Kidney epithelial cell (primary cell): ENCODE results near the gene CTAGE1. TPM values are rescaled to one million over a fixed set of nuclear protein-coding genes. Genes with fewer than 3 reads are reported as not detected.

Source experiments
- DNase-seq: peaks from one replicate; pipeline ENCODE4 v3.0.0-alpha.2; 2010; ENCODE audit warnings: low read depth
- H3K27me3 ChIP-seq: 2 replicates; pipeline ENCODE4 v1.6.0; 2011; ENCODE audit warnings: low read length; ENCODE audit not compliant: control insufficient read depth, insufficient read depth
- H3K36me3 ChIP-seq: 2 replicates; pipeline ENCODE4 v1.5.1; 2011; ENCODE audit warnings: low read length; ENCODE audit not compliant: control insufficient read depth, insufficient read depth
- H3K4me3 ChIP-seq: 2 replicates; pipeline ENCODE4 v1.5.1; 2011; ENCODE audit warnings: low read depth, mild to moderate bottlenecking, control low read depth, low read length
- total RNA-seq: library from RNA; depleted of rRNA; stranded (reverse); fragments of >200 nt; gene quantifications from 2 replicates; pipeline ENCODE4 v1.2.3, GENCODE V29; 2015
- TF ChIP-seq, protein P1 (sequence below): IDR thresholded peaks from 2 replicates; pipeline ENCODE4 v1.5.1; 2011; ENCODE audit warnings: mild to moderate bottlenecking, moderate library complexity, low read length, control low read depth, inconsistent platforms; ENCODE audit not compliant: insufficient read depth, poor library complexity, severe bottlenecking

The CTAGE1 gene, protein sequence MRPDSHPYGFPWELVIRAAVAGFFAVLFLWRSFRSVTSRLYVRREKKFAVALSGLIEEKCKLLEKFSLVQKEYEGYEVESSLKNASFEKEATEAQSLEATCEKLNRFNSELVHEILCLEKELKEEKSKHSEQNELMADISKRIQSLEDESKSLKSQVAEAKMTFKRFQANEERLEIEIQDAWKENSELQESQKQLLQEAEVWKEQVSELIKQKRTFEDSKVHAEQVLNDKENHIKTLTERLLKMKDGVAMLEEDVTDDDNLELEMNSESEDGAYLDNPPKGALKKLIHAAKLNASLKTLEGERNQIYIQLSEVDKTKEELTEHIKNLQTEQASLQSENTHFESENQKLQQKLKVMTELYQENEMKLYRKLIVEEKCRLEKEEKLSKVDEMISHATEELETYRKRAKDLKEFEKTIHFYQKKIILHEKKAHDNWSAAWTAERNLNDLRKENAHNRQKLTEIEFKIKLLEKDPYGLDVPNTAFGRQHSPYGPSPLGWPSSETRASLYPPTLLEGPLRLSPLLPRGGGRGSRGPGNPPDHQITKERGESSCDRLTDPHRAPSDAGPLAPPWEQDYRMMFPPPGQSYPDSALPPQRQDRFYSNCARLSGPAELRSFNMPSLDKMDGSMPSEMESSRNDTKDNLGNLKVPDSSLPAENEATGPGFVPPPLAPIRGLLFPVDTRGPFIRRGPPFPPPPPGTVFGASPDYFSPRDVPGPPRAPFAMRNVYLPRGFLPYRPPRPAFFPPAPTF
- total RNA-seq, result not detected in 2 replicates

DNA sequence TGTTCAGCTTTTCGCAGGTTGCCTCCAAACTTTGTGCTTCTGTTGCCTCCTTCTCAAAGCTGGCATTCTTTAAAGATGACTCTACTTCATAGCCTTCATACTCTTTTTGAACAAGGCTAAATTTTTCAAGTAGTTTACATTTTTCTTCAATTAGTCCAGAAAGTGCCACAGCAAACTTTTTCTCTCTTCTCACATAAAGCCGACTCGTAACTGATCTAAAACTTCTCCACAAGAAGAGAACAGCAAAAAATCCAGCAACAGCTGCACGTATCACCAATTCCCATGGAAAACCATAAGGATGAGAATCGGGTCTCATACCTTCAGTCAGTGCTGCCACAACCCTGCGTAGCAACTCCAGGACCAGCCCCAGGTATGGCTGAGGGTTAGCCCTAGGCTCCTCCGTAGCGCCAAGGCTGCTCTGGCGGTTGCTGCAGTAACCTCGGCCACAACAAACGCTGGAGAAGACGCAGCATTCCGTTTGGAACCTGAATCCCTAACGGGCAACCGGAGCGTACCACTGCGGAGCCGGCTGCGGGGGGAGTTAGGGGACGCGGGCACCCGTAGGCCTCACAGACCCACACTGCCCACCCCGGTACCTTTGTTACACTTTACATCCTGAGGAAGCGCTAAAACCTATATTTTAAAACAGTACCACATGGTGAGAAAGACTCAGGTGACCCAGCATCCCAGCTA is at the start of gene CTAGE1:
Gene CTAGE1, minus strand, starts transcription at position 420 of the 693 bp plus-strand sequence. Its CDS starts 104 bp downstream, at position 316.
- TF ChIP-seq, protein P1, sequence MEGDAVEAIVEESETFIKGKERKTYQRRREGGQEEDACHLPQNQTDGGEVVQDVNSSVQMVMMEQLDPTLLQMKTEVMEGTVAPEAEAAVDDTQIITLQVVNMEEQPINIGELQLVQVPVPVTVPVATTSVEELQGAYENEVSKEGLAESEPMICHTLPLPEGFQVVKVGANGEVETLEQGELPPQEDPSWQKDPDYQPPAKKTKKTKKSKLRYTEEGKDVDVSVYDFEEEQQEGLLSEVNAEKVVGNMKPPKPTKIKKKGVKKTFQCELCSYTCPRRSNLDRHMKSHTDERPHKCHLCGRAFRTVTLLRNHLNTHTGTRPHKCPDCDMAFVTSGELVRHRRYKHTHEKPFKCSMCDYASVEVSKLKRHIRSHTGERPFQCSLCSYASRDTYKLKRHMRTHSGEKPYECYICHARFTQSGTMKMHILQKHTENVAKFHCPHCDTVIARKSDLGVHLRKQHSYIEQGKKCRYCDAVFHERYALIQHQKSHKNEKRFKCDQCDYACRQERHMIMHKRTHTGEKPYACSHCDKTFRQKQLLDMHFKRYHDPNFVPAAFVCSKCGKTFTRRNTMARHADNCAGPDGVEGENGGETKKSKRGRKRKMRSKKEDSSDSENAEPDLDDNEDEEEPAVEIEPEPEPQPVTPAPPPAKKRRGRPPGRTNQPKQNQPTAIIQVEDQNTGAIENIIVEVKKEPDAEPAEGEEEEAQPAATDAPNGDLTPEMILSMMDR, result no peak
- Histone ChIP-seq H3K4me3 (no peak within 1 kb of the TSS), H3K27me3 (no peaks in the 10 kb centered on the region), H3K36me3 (no peaks in the 10 kb centered on the region)
- DNase-seq, result no peak

DNA sequence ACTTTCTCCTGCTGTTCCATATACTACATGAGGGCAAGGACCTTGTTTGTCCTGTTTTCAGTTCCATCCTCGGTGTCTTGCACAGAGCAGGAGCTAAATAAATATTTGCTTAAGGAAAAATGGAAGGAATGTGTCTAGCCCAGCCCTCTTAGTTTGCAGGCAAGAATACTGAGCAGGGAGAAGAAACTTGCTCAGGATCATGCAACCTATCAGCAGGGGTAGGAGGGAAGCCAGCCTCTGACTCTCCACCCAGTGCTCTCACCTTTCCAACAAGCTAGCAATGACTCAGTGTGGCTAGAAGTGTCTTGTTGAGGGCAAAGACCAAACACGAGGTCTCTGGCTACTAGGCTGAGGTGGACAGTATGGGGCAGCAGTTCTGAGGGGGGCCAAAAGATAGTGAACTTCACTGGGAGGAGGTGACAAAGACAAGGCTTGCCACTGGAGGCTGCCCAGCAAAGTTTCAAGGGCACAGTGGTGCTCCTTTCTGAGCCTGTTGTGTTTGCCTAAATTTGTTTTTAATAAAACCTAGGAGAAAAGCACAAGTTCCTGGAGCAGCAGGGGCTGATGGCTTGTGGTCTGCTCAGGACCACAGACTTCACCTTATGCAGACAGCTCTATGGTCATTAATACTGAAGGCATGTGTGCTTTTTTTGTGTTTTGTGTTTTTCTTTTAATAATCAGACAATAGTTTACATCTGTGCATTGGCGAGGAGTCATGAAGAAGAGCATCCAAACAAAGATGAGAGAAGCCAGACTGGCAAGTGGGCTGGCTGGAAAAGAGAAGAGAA is 49.1 kb upstream of the CTAGE1 start:
- TF ChIP-seq, protein P1, result no peak
- Histone ChIP-seq H3K36me3 (no peaks in the 10 kb centered on the region), H3K27me3 (no peaks in the 10 kb centered on the region), H3K4me3 (no peak overlapping the region)
- peak; percentile 69 for DNase-seq

DNA sequence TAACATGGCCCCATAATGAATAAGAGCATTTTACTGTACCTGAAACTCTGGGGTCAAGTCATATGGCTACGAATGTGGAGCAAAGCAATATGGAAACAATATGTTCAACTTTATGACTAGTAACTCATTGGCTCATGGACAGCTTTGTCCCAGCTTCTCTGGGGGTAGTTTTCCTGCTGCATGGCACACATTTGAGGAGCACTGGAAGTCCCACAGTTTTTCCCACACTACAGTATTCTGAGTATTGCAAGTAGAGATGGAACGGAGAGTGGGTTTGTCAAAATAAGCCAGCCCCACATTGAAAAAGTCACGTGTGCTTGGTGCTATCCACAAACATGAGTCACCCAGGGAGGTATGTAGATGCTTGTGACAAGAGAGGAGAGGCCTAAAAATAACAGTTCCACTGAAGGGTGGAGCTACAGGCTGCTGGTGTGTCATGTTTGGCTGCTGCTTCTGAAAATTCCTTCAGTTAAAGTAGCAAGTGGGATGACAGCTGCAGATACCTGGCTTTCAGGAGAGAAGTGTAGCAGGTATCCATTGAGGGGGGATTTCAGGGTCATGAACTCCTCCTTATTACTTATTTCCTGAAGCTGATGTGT is 48.2 kb upstream of the CTAGE1 start:
- TF ChIP-seq, protein P1, result no peak
- DNase-seq, result peak; percentile 96
- Histone ChIP-seq H3K4me3 (no peak overlapping the region), H3K36me3 (no peaks in the 10 kb centered on the region), H3K27me3 (no peaks in the 10 kb centered on the region)

DNA sequence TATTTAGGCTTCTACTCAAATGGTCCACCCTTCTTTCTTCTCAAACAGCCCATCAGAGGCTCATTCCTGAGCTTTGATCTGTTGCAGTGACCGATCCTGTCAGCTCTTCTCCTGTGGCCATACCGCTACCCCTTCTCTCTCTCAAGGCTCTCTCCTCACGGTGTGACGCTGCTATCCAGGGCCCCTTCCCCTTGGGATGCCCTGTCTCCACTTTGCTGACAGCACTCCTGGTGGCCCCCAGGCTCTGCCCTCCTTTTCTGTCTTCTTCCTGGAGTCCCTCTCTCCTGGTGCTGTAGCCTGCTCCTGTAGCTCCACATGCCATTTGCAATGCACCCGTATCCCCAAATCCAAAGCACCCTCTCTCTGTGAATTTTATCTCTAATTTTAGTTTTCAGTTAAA is 45.4 kb upstream of the CTAGE1 start:
- no peaks in the 10 kb centered on the region for H3K36me3 ChIP-seq
- H3K27me3 ChIP-seq, result no peaks in the 10 kb centered on the region
- TF ChIP-seq, protein P1, result no peak
- no peak overlapping the region for H3K4me3 ChIP-seq
- DNase-seq, result no peak

DNA sequence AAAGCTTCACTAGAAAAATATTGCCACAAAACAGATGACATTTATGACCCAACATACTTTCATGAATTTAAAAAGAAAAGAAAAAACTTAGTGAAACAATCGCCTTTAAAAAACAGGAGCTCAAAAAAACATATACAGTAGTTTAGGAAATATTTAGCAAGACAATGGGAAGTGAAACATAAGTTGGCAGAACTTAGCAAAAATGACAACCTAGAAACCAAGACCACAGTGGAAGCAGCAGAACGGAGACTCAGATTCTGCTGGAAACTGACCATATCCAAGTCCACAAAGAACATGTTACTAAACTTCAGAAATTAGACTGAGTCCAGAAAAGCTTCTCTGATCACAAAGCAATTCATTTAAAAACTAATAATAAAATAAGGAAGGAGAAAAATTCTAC is 41.8 kb upstream of the CTAGE1 start:
- TF ChIP-seq, protein P1, result no peak
- DNase-seq, result no peak
- no peaks in the 10 kb centered on the region for H3K36me3 ChIP-seq
- H3K27me3 ChIP-seq, result no peaks in the 10 kb centered on the region
- no peak overlapping the region for H3K4me3 ChIP-seq
